HEK293T (cell line): ENCODE data around the gene AHCY.
"Not testable (repeated sequence)": the region's sequence is repeated elsewhere in the genome, so short reads cannot be mapped to it uniquely, and the experiment has no call there.

Source experiments
- CTCF ChIA-PET: fragments of 350-600 bp; formaldehyde crosslinking; extraction: SDS; loops from one replicate; lab custom pipeline; 2021; ENCODE audit warnings: antibody characterized with exemption, inconsistent platforms; lab: Yijun Ruan, JAX
- POLR2A ChIA-PET: fragments of 350-600 bp; formaldehyde crosslinking; extraction: SDS; loops from one replicate; lab custom pipeline; 2020; ENCODE audit warnings: antibody characterized with exemption, inconsistent platforms; lab: Yijun Ruan, JAX
- DNase-seq: peaks from one replicate; pipeline ENCODE4 v3.0.0; 2012; ENCODE audit warnings: mixed read lengths; ENCODE audit errors: extremely low spot score
- ARNT ChIP-seq: fragments of 450-650 bp; IDR thresholded peaks from 2 replicates; pipeline ENCODE4 v1.6.1; 2017; ENCODE audit warnings: mild to moderate bottlenecking
- BHLHE40 ChIP-seq: fragments of 450-650 bp; IDR thresholded peaks from 2 replicates; pipeline ENCODE4 v1.6.1; 2016; ENCODE audit warnings: mild to moderate bottlenecking, moderate library complexity, borderline replicate concordance
- CTBP1 ChIP-seq: fragments of 450-650 bp; IDR thresholded peaks from 2 replicates; pipeline ENCODE4 v1.6.1; 2016; ENCODE audit warnings: borderline replicate concordance
- ELF4 ChIP-seq: fragments of 450-650 bp; IDR thresholded peaks from 2 replicates; pipeline ENCODE4 v1.6.1; 2017; ENCODE audit warnings: antibody characterized with exemption
- FOXA1 ChIP-seq: fragments of 450-650 bp; IDR thresholded peaks from 2 replicates; pipeline ENCODE4 v1.6.1; 2016; ENCODE audit warnings: mild to moderate bottlenecking
- FOXK2 ChIP-seq: fragments of 450-650 bp; IDR thresholded peaks from 2 replicates; pipeline ENCODE4 v1.6.1; 2016; ENCODE audit warnings: mild to moderate bottlenecking
- FOXM1 ChIP-seq: fragments of 450-650 bp; IDR thresholded peaks from 2 replicates; pipeline ENCODE4 v1.6.1; 2017; ENCODE audit warnings: mild to moderate bottlenecking, borderline replicate concordance
- HDGF ChIP-seq: fragments of 450-650 bp; IDR thresholded peaks from 2 replicates; pipeline ENCODE4 v1.6.1; 2017; ENCODE audit warnings: antibody characterized with exemption, borderline replicate concordance
- L3MBTL2 ChIP-seq: fragments of 450-650 bp; conservative IDR thresholded peaks from 2 replicates; pipeline ENCODE4 v1.6.1; 2016; ENCODE audit warnings: mild to moderate bottlenecking
- LEF1 ChIP-seq: fragments of 450-650 bp; IDR thresholded peaks from 2 replicates; pipeline ENCODE4 v1.6.1; 2017; ENCODE audit warnings: mild to moderate bottlenecking, borderline replicate concordance
- NFRKB ChIP-seq: fragments of 450-650 bp; IDR thresholded peaks from 2 replicates; pipeline ENCODE4 v1.6.1; 2016; ENCODE audit warnings: mild to moderate bottlenecking, moderate library complexity
- SP1 ChIP-seq: fragments of 450-650 bp; IDR thresholded peaks from 2 replicates; pipeline ENCODE4 v1.6.1; 2017
- SUZ12 ChIP-seq: fragments of 450-650 bp; IDR thresholded peaks from 2 replicates; pipeline ENCODE4 v1.6.1; 2016; ENCODE audit warnings: mild to moderate bottlenecking
- TARDBP ChIP-seq: fragments of 450-650 bp; IDR thresholded peaks from 2 replicates; pipeline ENCODE4 v1.6.1; 2016
- ZNF384 ChIP-seq: fragments of 450-650 bp; IDR thresholded peaks from 2 replicates; pipeline ENCODE4 v1.6.1; 2016
- TF ChIP-seq, protein P1 (sequence below): fragments of 450-650 bp; IDR thresholded peaks from 2 replicates; pipeline ENCODE4 v1.6.1; 2016

The AHCY gene

GRCh38 chr20:34302723-34303533 is at the start of gene AHCY:
Gene AHCY (minus strand): TSS chr20:34303355. CDS start chr20:34303270, 85 bp downstream.
- ChIA-PET POLR2A (interaction anchor here (0.5 to 2.8 kb wide), 9 partner anchors 10 to 215 kb away, joined by 3 to 18 read pairs (median 4); partner anchors contain the start of gene DYNLRB1), CTCF (interaction anchor here (1.4 to 2.0 kb wide), 2 partner anchors 10 to 220 kb away, joined by 5 to 6 read pairs; no protein-coding TSS in a partner anchor)
- TF ChIP-seq HDGF (peak; percentile 78; the same call in 1 of the 2 replicates), BHLHE40 (no peak), L3MBTL2 (peak; percentile 86), ARNT (no peak), FOXK2 (no peak), LEF1 (no peak), NFRKB (no peak), ZNF384 (no peak), ELF4 (peak; percentile 54; the same call in 1 of the 2 replicates), CTBP1 (no peak)
- TF ChIP-seq, protein P1, sequence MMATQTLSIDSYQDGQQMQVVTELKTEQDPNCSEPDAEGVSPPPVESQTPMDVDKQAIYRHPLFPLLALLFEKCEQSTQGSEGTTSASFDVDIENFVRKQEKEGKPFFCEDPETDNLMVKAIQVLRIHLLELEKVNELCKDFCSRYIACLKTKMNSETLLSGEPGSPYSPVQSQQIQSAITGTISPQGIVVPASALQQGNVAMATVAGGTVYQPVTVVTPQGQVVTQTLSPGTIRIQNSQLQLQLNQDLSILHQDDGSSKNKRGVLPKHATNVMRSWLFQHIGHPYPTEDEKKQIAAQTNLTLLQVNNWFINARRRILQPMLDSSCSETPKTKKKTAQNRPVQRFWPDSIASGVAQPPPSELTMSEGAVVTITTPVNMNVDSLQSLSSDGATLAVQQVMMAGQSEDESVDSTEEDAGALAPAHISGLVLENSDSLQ: no peak
- DNase-seq: peak; percentile 91

DNA sequence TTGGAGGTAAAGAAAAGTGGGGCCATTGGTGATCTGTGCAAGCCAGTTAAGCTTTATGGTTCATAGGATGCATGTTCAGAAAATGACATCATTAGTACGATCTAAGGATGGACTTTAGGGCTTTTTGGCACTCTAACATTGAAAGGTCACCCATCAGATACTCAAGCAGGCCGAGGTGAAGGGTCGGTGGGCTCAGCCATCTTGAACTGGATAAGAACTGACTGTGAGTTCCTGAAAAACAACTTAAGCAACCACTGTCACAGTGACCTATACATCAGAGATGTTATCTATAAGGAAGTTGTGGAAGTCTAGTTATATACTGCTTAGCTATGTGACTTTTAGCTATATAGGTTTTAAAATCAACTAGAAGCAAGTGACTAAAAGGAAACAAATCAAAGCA is 46.9 kb upstream of the AHCY start:
- no peak for DNase-seq
- POLR2A ChIA-PET: no interaction called here
- CTCF ChIA-PET: no interaction called here
- no peak for TF ChIP-seq TARDBP
- TF ChIP-seq NFRKB: no peak
- TF ChIP-seq, protein P1: no peak
- TF ChIP-seq L3MBTL2: no peak
- no peak for TF ChIP-seq ZNF384
- no peak for TF ChIP-seq ELF4
- no peak for TF ChIP-seq FOXM1
- TF ChIP-seq SUZ12: no peak
- no peak for TF ChIP-seq FOXA1
- no peak for TF ChIP-seq LEF1
- no peak for TF ChIP-seq FOXK2
- TF ChIP-seq HDGF: no peak
- TF ChIP-seq ARNT: no peak

GRCh38 chr20:34347571-34347970 is 44.4 kb upstream of the AHCY start:
- TF ChIP-seq TARDBP: no peak
- no peak for TF ChIP-seq SP1
- TF ChIP-seq FOXA1: no peak
- TF ChIP-seq BHLHE40: no peak
- no peak for TF ChIP-seq ARNT
- TF ChIP-seq FOXK2: no peak
- TF ChIP-seq CTBP1: no peak
- no peak for TF ChIP-seq L3MBTL2
- no peak for TF ChIP-seq SUZ12
- TF ChIP-seq HDGF: no peak
- TF ChIP-seq, protein P1: no peak
- TF ChIP-seq ELF4: no peak
- no peak for TF ChIP-seq ZNF384
- TF ChIP-seq NFRKB: no peak
- TF ChIP-seq LEF1: no peak
- TF ChIP-seq FOXM1: no peak
- ChIA-PET CTCF (no interaction called here), POLR2A (no interaction called here)
- no peak for DNase-seq

GRCh38 chr20:34346533-34346865 is 43.3 kb upstream of the AHCY start:
- POLR2A ChIA-PET, DNase-seq, CTCF ChIA-PET: not testable (repeated sequence)

DNA sequence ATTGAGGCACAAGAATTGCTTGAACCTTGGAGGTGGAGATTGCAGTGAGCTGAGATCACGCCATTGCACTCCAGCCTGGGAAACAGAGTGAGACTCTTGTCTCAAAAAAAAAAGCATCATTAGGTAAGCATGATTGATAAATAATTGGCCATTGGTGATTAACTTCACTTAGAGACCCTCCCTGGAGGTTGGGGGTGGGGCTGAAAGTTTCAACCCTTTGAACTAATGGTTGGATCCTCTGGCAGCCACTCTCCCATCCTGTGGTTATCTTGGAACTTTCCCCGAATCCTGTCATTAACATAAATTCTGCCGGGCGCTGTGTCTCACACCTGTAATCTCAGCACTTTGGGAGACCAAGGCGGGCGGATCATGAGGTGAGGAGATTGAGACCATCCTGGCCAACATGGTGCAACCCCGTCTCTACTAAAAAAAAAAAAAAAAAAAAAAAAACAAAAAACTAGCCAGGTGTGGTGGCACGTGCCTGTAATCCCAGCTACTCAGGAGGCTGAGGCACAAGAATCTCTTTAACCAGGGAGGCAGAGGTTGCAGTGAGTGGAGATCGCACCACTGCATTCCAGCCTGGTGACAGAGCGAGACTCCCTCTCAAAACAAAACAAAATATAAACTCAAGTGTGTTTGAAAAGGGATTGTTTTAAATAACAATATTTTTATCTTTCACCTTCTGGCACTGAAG is 42.8 kb upstream of the AHCY start:
- CTCF ChIA-PET, POLR2A ChIA-PET, DNase-seq: not testable (repeated sequence)

- TF ChIP-seq, protein P1: no peak
- no peak for TF ChIP-seq BHLHE40
- POLR2A ChIA-PET: no interaction called here
- CTCF ChIA-PET: no interaction called here
- DNase-seq: no peak
Measured at GRCh38 chr20:34345402-34345736, 42.2 kb upstream of the AHCY start.
